GM12872 (cell line): ENCODE measurements around the gene SANBR.

ENCODE experiments used
- TF ChIP-seq, protein P1 (sequence below): IDR thresholded peaks from 3 replicates; pipeline ENCODE4 v1.5.1; 2011; ENCODE audit warnings: low read depth, mild to moderate bottlenecking, low read length, moderate library complexity; ENCODE audit not compliant: insufficient read depth

Gene SANBR

DNA sequence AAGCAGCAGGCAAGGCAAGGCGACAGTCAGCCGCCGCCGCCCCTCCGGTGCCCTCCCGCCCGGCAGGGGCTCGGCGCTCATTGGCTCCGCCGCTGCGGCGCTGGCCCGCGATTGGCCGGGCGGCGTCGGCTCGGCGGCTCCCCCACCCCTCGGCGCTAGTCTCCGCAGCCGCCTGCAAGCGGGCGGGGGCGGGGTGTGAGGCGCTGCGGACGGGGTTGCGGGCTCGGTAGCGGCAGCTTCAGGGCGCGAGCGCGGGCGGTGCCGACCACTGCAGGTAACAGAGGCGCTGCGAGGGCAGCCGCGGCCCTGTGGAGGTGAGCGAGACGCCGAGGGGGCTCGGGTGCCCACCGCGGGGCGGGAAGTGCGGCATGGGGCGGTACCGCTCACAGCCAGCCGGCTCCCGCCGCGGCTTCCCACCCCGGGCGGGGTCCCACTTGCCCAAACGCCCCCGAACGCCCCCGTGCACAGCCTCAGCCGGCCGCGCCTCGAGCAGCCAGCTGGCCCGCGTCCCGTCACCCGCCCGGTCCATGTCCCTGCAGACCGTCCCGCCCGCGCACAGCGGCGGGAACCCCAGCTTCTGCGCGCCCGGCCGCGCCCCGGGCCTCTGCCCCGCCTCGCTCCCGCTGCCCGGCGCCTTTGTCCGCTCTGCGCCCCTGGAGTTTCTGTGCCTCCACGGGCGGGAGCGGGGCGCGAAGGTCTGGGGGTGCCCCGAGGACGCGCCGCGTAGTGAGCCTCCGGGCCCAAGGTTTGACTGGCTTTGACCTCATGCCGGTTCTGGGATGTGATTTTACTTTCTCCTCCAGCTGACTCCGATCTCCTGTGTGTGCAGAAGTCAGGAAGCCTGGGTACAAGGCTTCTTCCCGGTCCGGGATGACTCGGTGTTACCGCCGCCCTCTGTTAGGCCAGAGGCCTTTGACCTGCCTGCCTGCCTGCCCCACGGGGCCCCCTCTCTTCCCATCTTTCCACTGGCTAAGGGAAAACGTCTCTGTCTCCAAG lies at the start of gene SANBR:
SANBR (plus strand) TSS at position 158 of the 996 bp plus-strand sequence. CDS start 4,480 bp downstream, outside the sequence.
- TF ChIP-seq, protein P1, sequence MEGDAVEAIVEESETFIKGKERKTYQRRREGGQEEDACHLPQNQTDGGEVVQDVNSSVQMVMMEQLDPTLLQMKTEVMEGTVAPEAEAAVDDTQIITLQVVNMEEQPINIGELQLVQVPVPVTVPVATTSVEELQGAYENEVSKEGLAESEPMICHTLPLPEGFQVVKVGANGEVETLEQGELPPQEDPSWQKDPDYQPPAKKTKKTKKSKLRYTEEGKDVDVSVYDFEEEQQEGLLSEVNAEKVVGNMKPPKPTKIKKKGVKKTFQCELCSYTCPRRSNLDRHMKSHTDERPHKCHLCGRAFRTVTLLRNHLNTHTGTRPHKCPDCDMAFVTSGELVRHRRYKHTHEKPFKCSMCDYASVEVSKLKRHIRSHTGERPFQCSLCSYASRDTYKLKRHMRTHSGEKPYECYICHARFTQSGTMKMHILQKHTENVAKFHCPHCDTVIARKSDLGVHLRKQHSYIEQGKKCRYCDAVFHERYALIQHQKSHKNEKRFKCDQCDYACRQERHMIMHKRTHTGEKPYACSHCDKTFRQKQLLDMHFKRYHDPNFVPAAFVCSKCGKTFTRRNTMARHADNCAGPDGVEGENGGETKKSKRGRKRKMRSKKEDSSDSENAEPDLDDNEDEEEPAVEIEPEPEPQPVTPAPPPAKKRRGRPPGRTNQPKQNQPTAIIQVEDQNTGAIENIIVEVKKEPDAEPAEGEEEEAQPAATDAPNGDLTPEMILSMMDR, result no peak

DNA sequence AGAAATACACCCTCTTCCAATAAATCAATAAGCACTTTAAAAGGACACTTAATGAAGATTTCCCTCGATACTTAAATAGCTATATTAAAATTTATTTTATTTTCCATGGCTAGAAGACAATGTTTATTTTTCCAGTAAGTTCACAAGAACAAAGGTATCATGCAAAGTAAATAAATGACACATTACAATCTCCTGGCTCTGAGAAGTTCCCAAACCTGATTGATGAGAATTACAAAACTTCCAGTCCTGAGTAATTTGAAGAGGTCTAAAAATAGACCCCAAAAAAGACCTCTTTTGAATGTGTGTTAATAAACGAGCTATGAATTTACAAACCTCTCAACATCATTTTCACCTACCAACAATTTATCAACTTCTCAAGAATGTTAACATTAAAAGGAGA lies 49.7 kb upstream of the SANBR start:
- TF ChIP-seq, protein P1, result no peak

DNA sequence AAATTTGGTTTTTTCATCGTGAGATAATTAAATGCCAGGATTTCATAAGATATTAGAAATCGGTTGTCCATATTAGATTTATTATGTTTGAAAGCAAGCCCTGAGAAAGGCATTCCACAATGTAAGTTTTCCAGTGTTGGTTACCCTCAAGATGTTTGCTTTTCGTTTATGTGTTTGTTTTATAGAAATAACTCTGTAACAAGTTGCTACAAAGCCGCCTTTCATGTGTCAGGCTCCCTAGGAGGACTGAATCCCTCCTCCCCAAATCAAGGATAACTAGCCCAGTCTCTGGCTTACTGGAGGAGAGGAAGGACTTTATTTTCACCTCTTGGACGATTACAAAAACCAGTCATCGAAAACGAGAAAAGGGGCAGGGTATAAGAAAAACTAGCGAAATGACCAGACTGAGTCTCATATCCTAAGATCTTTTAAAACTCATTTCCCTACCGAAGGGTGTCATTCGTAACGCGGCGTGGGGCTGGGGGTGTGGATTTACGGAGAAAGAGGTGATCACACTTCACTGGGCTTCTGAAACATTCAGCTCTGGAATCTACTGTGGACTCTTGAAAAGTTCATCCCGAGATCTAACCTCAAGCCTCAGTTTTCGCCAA lies 49.2 kb upstream of the SANBR start:
- TF ChIP-seq, protein P1, result no peak

DNA sequence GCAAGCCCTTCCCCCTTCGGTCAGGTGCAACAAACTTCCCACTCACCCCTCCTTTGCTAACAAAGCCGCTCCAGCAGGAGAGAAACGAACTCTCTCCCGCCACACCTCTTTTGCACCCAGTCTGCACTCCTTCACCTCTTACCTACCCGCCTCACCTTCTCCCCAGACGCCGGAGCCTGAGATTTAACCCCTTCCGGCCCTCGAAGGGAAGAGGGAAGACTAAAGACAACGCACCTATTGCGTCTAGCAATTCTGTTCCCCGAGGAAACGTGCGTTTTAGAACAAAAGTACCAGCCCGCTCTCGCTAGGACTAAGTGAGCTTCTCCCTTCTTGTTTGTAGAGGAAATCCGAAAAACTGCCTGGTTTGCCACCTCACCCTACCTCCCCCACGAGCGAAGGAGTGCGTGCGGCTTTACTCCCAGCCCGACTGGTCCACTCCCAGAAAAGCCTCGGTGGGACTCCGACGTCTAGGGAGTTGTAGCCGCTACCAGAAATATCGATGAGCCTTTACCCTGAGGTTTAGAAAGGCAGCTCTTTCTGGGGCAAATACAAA lies 48.6 kb upstream of the SANBR start:
- TF ChIP-seq, protein P1, result no peak

GRCh38 chr2:61017556-61018317 lies 47.9 kb upstream of the SANBR start, which contains the start of the genes PEX13 and PUS10:
TSS of gene PEX13 (plus strand) at chr2:61017720. CDS start at chr2:61017760, 40 bp downstream.
TSS of gene PUS10 (minus strand) at chr2:61018255. CDS start at chr2:61011890, 6,365 bp downstream.
- TF ChIP-seq, protein P1, result 0 out of 3 replicates have a peak, but pooled peaks have one; percentile 1

- TF ChIP-seq, protein P1, result no peak
These were observed 47.3 kb upstream of the SANBR start for GRCh38 chr2:61018318-61018755.

DNA sequence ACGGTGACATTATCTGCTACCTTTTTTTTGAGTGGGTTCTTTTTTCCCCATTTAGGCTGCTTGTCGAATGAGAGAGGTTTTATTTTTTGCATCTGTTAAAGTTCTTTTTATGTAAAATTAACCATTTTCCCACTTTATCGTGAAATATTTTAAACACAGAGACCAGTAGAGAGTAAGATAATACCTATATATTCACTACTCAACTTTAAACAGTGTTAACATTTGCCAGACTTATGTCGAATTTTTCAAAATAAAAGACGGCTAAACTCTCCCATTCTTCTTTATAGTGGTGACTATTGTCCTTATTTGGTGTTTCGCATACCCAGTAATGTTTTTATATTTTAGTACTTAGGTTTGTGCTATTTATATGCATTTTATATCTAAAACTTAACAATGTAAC lies 46.9 kb upstream of the SANBR start:
- TF ChIP-seq, protein P1, result no peak
